Measurements from ENCODE around the gene MLLT6. TPM values are rescaled to one million over a fixed set of nuclear protein-coding genes. Genes with fewer than 3 reads are reported as not detected.

The MLLT6 gene
- total and polyA plus RNA-seq, 2 of the 13 experiments (the other 11 are each of a cell fraction or from before 2014, with no cell fraction given): 50.7 to 69.5 TPM

GRCh38 chr17:38705803-38706504 lies 881 bp downstream of the MLLT6 start (continued):
- TF ChIP-seq ZNF691 (CRISPR knock-in tag; IDR thresholded peaks at IDR 0.05; ENCODE audit: borderline replicate concordance, low read depth) (peak; percentile 68; the same call in 1 of the 2 replicates), TGIF2 (CRISPR knock-in tag; IDR thresholded peaks at IDR 0.05) (0 out of 2 replicates have a peak, but pooled peaks have one; percentile 23), MXD1 (CRISPR knock-in tag; IDR thresholded peaks at IDR 0.05) (no peak), MTF2 (CRISPR knock-in tag; IDR thresholded peaks at IDR 0.05; ENCODE audit: borderline replicate concordance) (no peak), HNRNPL (IDR thresholded peaks at IDR 0.05; ENCODE audit: low read depth, low read length) (peak; percentile 94), ELF4 (CRISPR knock-in tag; IDR thresholded peaks at IDR 0.05; ENCODE audit: borderline replicate concordance) (no peak), SKIL (CRISPR knock-in tag; IDR thresholded peaks at IDR 0.05; ENCODE audit: borderline replicate concordance) (no peak; the same call in 1 of the 2 replicates), SIN3B (IDR thresholded peaks at IDR 0.05; ENCODE audit: low read length) (no peak), CTCF (CRISPR knock-in tag; IDR thresholded peaks at IDR 0.05) (no peak), MLLT10 (CRISPR knock-in tag; IDR thresholded peaks at IDR 0.05) (no peak), PBX3 (CRISPR knock-in tag; IDR thresholded peaks at IDR 0.05; ENCODE audit: borderline replicate concordance) (no peak), SMC3 (IDR thresholded peaks at IDR 0.05; ENCODE audit: low read length) (no peak), ZNF318 (CRISPR knock-in tag; IDR thresholded peaks at IDR 0.05) (peak; percentile 71; the same call in 1 of the 2 replicates)

Measured in HepG2 (cell line).